CD14-positive monocyte (primary cell): ENCODE data around the gene ACCS. TPM values are rescaled to one million over a fixed set of nuclear protein-coding genes. Genes with fewer than 3 reads are reported as not detected.

Source experiments
- DNase-seq, 3 donors: peaks; one replicate each; pipeline ENCODE4 v3.0.0-alpha.2; 2011 to 2022
- H2AFZ ChIP-seq: 2 replicates; pipeline ENCODE4 v1.6.0; 2012; ENCODE audit warnings: mild to moderate bottlenecking, low read depth, low read length, inconsistent platforms; ENCODE audit not compliant: insufficient read depth, poor library complexity, severe bottlenecking
- H3K27ac ChIP-seq, 2 donors: 1 replicate in 1 of 2; 2 replicates in 1 of 2; pipeline ENCODE4 v1.5.1; 2012 to 2013; ENCODE audit warnings: low read length in 2 of 2, control low read depth in 1 of 2, inconsistent platforms in 1 of 2, low read depth in 1 of 2, mild to moderate bottlenecking in 1 of 2
- H3K27me3 ChIP-seq, 2 donors: one replicate each; pipeline versions ENCODE4 v1.6.0 to v1.6.1; 2011 to 2013; ENCODE audit warnings: low read length in 2 of 2; ENCODE audit not compliant: control insufficient read depth in 2 of 2, insufficient read depth in 2 of 2
- H3K36me3 ChIP-seq, 2 donors: replicated peaks in 1 of 2; 1 replicate in 1 of 2; 2 replicates in 1 of 2; pipeline versions ENCODE4 v1.5.1 to v1.6.1; 2012 to 2013; ENCODE audit warnings: low read length in 2 of 2, control low read depth in 1 of 2, inconsistent platforms in 1 of 2, mild to moderate bottlenecking in 1 of 2; ENCODE audit not compliant: insufficient read depth in 2 of 2, control insufficient read depth in 1 of 2
- H3K4me1 ChIP-seq, 2 donors: 1 replicate in 1 of 2; 2 replicates in 1 of 2; pipeline versions ENCODE4 v1.5.1 to v1.6.1; 2012 to 2013; ENCODE audit warnings: low read length in 2 of 2, control low read depth in 1 of 2, inconsistent platforms in 1 of 2, mild to moderate bottlenecking in 1 of 2, moderate library complexity in 1 of 2; ENCODE audit not compliant: insufficient read depth in 2 of 2, control insufficient read depth in 1 of 2
- H3K4me2 ChIP-seq: replicated peaks from 2 replicates; pipeline ENCODE3; 2012; ENCODE audit warnings: low read length, moderate library complexity, mild to moderate bottlenecking; ENCODE audit not compliant: poor library complexity, severe bottlenecking; ENCODE audit errors: extremely low read depth
- H3K4me3 ChIP-seq, 3 experiments: fragments of 200-600 bp in 1 of 3; sonication (generic) in 1 of 3; replicated peaks in 1 of 3; 1 replicate in 2 of 3; 2 replicates in 1 of 3; pipeline ENCODE4 v1.5.1; 2011 to 2013; ENCODE audit warnings: low read length in 3 of 3, mild to moderate bottlenecking in 3 of 3, control low read depth in 2 of 3, low read depth in 2 of 3, inconsistent platforms in 1 of 3, moderate library complexity in 1 of 3
- H3K79me2 ChIP-seq: 2 replicates; pipeline ENCODE4 v1.6.0; 2012; ENCODE audit warnings: mild to moderate bottlenecking, control low read depth, inconsistent platforms, low read length, moderate library complexity; ENCODE audit not compliant: insufficient read depth
- H3K9ac ChIP-seq: 2 replicates; pipeline ENCODE4 v1.6.0; 2017; ENCODE audit warnings: low read length, mild to moderate bottlenecking; ENCODE audit not compliant: insufficient read depth, poor library complexity, severe bottlenecking
- H3K9me3 ChIP-seq, 2 donors: replicated peaks in 1 of 2; 1 replicate in 1 of 2; 2 replicates in 1 of 2; pipeline versions ENCODE4 v1.5.1 to v1.6.1; 2012 to 2013; ENCODE audit warnings: low read length in 2 of 2, control low read depth in 1 of 2; ENCODE audit not compliant: control insufficient read depth in 1 of 2, insufficient read depth in 1 of 2
- H4K20me1 ChIP-seq: 2 replicates; pipeline ENCODE4 v1.6.0; 2012; ENCODE audit warnings: mild to moderate bottlenecking, low read length, control low read depth, moderate library complexity; ENCODE audit not compliant: insufficient read depth
- H3K27ac Mint-ChIP-seq, 7 donors: one replicate each; pipeline ENCODE4 v1.8.0; 2020; ENCODE audit warnings: mild to moderate bottlenecking in 7 of 7, mixed read lengths in 7 of 7, moderate library complexity in 6 of 7, inconsistent platforms in 2 of 7
- H3K27me3 Mint-ChIP-seq, 3 donors: one replicate each; pipeline ENCODE4 v1.8.0; 2021 to 2022; ENCODE audit warnings: low read depth in 3 of 3, mild to moderate bottlenecking in 3 of 3, mixed read lengths in 3 of 3, moderate library complexity in 3 of 3, inconsistent platforms in 1 of 3
- H3K36me3 Mint-ChIP-seq, 2 donors: one replicate each; pipeline ENCODE4 v1.8.0; 2020; ENCODE audit warnings: mixed read lengths in 2 of 2, inconsistent platforms in 1 of 2, mild to moderate bottlenecking in 1 of 2
- H3K4me1 Mint-ChIP-seq: one replicate; pipeline ENCODE4 v1.8.0; 2020; ENCODE audit warnings: mild to moderate bottlenecking, mixed read lengths
- H3K4me3 Mint-ChIP-seq, 2 donors: one replicate each; pipeline ENCODE4 v1.8.0; 2020; ENCODE audit warnings: mild to moderate bottlenecking in 2 of 2, mixed read lengths in 2 of 2, moderate library complexity in 1 of 2
- H3K9me3 Mint-ChIP-seq, 7 donors: one replicate each; pipeline ENCODE4 v1.8.0; 2020 to 2022; ENCODE audit warnings: mixed read lengths in 7 of 7, mild to moderate bottlenecking in 6 of 7, moderate library complexity in 6 of 7, inconsistent platforms in 2 of 7
- WGBS: methylation state at CpG from one replicate; pipeline ENCODE4 v1.1.5; 2013; ENCODE audit warnings: missing lambda C conversion rate; ENCODE audit not compliant: insufficient coverage; 5-methylcytosine and 5-hydroxymethylcytosine counted together
- intact Hi-C, 2 donors: fragments of 100-400 bp; cut with micrococcal nuclease; formaldehyde crosslinking; loops; one replicate each; pipeline versions ENCODE4 v1.15.0 to v1.15.1; 2023
- polyA plus RNA-seq, 3 donors: library from polyadenylated mRNA; depleted of rRNA in 1 of 3; unstranded in 2 of 3; stranded (reverse) in 1 of 3; fragments of 300-500 nt in 2 of 3; fragments of >200 nt in 1 of 3; fragmentation: Illumina TruSeq in 2 of 3; gene quantifications; 1 replicate in 2 of 3; 2 replicates in 1 of 3; pipeline ENCODE4 v1.2.3, GENCODE V29; 2012 to 2021
- TF ChIP-seq, protein P1 (sequence below): fragments of 200-600 bp; IDR thresholded peaks from one replicate; pipeline ENCODE4 v1.8.0; 2022; ENCODE audit warnings: antibody characterized with exemption, mild to moderate bottlenecking

Gene ACCS
- polyA plus RNA-seq, 3 donors: 1.3 to 46.6 (median 1.7) TPM

DNA sequence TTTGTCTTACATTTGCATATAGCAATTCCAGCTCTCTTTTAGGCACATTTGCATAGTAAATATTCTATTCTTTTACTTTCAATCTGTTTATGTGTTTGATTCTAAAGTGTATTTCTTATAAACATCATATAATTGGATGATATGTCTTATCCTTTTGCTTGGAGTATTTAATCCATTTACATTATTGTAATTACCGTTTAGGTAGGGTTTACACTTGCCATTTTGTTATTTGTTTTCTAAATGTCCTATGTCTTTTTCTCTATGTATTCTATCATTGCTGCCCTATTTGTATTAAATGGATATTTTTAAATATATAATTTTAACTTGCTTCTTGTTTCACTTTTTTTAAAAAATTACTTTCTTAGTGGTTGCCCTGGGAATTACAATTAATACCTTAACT lies 41.1 kb upstream of the ACCS start:
- WGBS: no CpG with 5 or more reads among the region's 1 CpG
- Mint-ChIP-seq H3K4me1 (no peaks in the 10 kb centered on the region), H3K27ac (no peak overlapping the region), H3K9me3 (peaks cover 2 to 20% (median 12%) of the 10 kb centered on the region in 7 donors), H3K27me3 (peaks cover 12 to 23% (median 13%) of the 10 kb centered on the region in 3 donors), H3K4me3 (no peak overlapping the region), H3K36me3 (no peaks in the 10 kb centered on the region)
- Histone ChIP-seq H3K4me1 (no peaks in the 10 kb centered on the region), H3K27ac (no peak overlapping the region), H3K4me2 (no peak overlapping the region), H3K9ac (no peak overlapping the region), H3K79me2 (no peaks in the 10 kb centered on the region), H3K27me3 (no peaks in the 10 kb centered on the region), H3K9me3 (no peaks in the 10 kb centered on the region), H2AFZ (no peak overlapping the region), H4K20me1 (no peaks in the 10 kb centered on the region), H3K36me3 (no peaks in the 10 kb centered on the region), H3K4me3 (no peak overlapping the region)
- TF ChIP-seq, protein P1, sequence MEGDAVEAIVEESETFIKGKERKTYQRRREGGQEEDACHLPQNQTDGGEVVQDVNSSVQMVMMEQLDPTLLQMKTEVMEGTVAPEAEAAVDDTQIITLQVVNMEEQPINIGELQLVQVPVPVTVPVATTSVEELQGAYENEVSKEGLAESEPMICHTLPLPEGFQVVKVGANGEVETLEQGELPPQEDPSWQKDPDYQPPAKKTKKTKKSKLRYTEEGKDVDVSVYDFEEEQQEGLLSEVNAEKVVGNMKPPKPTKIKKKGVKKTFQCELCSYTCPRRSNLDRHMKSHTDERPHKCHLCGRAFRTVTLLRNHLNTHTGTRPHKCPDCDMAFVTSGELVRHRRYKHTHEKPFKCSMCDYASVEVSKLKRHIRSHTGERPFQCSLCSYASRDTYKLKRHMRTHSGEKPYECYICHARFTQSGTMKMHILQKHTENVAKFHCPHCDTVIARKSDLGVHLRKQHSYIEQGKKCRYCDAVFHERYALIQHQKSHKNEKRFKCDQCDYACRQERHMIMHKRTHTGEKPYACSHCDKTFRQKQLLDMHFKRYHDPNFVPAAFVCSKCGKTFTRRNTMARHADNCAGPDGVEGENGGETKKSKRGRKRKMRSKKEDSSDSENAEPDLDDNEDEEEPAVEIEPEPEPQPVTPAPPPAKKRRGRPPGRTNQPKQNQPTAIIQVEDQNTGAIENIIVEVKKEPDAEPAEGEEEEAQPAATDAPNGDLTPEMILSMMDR: no peak
- DNase-seq: no peak
- intact Hi-C loops: no loop called here

- Mint-ChIP-seq H3K27ac (no peak overlapping the region), H3K27me3 (peaks cover 13 to 24% (median 13%) of the 10 kb centered on the region in 3 donors), H3K4me1 (no peaks in the 10 kb centered on the region), H3K36me3 (no peaks in the 10 kb centered on the region), H3K9me3 (peaks cover 2 to 20% (median 12%) of the 10 kb centered on the region in 7 donors), H3K4me3 (no peak overlapping the region)
- Histone ChIP-seq H3K4me1 (no peaks in the 10 kb centered on the region), H3K36me3 (no peaks in the 10 kb centered on the region), H3K79me2 (no peaks in the 10 kb centered on the region), H2AFZ (no peak overlapping the region), H3K27ac (no peak overlapping the region), H3K4me3 (no peak overlapping the region), H3K9me3 (no peaks in the 10 kb centered on the region), H3K9ac (no peak overlapping the region), H3K4me2 (no peak overlapping the region), H3K27me3 (no peaks in the 10 kb centered on the region), H4K20me1 (no peaks in the 10 kb centered on the region)
- intact Hi-C loops: no loop called here
- no peak for DNase-seq
- TF ChIP-seq, protein P1: no peak
Measured at GRCh38 chr11:44025727-44026126, 40.3 kb upstream of the ACCS start.
